ENCODE data around the gene DUSP15. TPM values are rescaled to one million over a fixed set of nuclear protein-coding genes. Genes with fewer than 3 reads are reported as not detected.
"Not testable (repeated sequence)": the region's sequence is repeated elsewhere in the genome, so short reads cannot be mapped to it uniquely, and the experiment has no call there.

The DUSP15 gene, protein sequence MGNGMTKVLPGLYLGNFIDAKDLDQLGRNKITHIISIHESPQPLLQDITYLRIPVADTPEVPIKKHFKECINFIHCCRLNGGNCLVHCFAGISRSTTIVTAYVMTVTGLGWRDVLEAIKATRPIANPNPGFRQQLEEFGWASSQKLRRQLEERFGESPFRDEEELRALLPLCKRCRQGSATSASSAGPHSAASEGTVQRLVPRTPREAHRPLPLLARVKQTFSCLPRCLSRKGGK
- total RNA-seq (1 to 10 TPM in 3 of 4 donors, not detected in 1; 1.7 to 2.6 (median 2.0) TPM), polyA plus RNA-seq (1 to 10 TPM in 1 of 3 donors, under 1 TPM in 1, not detected in 1; 0.60 to 1.2 TPM)

DNA sequence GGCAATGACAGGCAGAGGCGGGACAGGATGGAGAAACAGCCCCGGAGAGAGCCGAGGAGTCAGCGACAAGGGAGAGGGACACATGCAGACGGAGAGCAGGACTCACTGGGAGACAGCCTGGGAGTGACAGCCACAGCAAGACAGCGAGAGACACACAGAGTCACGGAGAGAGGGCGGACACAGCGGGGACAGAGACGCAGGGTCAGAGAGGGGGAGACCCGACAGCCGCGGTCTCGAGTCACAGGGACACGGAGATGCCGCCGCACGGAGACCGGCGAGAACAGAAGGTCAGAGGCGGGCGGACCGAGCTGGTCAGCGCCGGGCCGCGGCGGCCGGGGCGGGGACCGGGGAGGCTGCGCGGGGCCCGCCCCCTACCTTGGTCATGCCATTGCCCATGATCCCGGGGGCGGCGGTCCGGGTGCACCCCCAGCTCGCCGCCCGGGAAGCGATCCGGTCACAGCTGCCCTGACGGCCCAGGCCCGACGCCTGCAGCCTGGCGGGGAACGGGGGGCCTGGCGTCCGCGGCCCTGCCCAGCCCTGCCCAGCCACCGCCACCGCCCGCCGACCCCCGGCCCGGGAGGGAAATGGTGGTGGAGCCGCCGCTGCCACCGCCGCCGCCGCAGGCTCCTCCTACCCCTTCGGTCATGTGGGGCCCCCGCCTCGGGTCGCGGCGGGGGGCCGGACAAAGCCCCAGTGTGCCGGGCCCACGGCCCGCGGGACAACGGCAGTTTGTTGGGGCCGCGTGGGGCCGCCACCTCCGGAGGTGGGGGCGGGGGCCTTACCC is at the start of gene DUSP15, which contains the start of gene TTLL9:
Gene DUSP15, minus strand, starts transcription at position 586 of the 784 bp plus-strand sequence. Its CDS starts 190 bp downstream, at position 396.
Gene TTLL9, plus strand, starts transcription at position 693 of the 784 bp plus-strand sequence. CDS start 493 bp downstream, outside the sequence.
- intact Hi-C loops (cut with DNase I): no loop called here
- peak within 1 kb of the TSS; percentile 31 to 81 (median 65) for H3K4me3 ChIP-seq
- H3K27me3 ChIP-seq: peaks cover 4 to 19% (median 14%) of the 10 kb centered on the region in 3 donors
- DNase-seq: no peak
- 1% methylated on average over 80 of the region's 80 CpGs for WGBS, 2 donors
- H3K36me3 ChIP-seq: no peaks in the 10 kb centered on the region
- peak within 1 kb of the TSS; percentile 41 to 48 (median 43) for H3K27ac ChIP-seq
- H3K4me1 ChIP-seq: peaks cover 0 to 21% (median 17%) of the 10 kb centered on the region in 4 donors
- TF ChIP-seq, protein P1, sequence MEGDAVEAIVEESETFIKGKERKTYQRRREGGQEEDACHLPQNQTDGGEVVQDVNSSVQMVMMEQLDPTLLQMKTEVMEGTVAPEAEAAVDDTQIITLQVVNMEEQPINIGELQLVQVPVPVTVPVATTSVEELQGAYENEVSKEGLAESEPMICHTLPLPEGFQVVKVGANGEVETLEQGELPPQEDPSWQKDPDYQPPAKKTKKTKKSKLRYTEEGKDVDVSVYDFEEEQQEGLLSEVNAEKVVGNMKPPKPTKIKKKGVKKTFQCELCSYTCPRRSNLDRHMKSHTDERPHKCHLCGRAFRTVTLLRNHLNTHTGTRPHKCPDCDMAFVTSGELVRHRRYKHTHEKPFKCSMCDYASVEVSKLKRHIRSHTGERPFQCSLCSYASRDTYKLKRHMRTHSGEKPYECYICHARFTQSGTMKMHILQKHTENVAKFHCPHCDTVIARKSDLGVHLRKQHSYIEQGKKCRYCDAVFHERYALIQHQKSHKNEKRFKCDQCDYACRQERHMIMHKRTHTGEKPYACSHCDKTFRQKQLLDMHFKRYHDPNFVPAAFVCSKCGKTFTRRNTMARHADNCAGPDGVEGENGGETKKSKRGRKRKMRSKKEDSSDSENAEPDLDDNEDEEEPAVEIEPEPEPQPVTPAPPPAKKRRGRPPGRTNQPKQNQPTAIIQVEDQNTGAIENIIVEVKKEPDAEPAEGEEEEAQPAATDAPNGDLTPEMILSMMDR (IDR thresholded peaks at IDR 0.05): no peak
- TF ChIP-seq EP300 (IDR thresholded peaks at IDR 0.05): no peak
- TF ChIP-seq POLR2AphosphoS5 (IDR thresholded peaks at IDR 0.05): peak in 1 of 4 donors; percentile 50
- no peaks in the 10 kb centered on the region for H3K9me3 ChIP-seq

DNA sequence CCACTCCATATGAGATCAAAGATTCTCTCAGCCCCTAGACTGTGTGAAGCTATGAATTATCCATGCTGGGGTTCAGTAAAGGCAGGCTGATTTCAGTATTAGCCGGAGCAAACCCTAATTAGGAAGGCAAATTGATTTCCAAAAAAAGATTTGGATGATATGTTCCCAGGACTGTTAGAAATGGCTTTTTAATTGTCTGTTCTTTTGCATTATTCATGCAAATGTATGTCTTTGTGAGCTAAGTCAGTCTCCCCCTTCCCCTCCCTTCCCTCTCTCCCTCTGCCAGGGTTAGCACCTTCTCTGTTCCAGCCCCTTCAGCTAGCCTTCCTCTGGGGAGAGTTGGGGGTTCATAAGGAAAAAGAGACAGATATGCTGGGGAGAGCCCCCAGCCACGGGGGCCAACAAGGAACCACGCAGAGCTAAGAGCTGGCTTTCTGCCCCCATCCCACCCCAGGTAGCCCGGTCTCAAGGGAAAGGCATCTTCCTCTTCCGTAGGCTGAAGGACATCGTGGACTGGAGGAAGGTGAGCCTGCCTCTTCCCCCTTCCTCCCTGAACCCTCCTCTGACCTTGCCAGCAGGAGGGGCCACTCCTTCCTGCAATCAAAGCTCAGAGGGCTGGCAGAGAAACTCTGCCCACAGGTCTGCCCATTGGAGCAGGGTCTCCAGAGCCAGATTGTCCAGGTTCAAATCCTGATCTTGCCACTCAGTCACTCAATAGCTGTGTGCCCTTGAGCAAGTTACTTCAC is 49.3 kb upstream of the DUSP15 start:
- Histone ChIP-seq H3K36me3 (no peaks in the 10 kb centered on the region), H3K27me3 (peaks cover 0 to 16% (median 0%) of the 10 kb centered on the region in 3 donors), H3K4me1 (peaks cover 0 to 11% (median 4%) of the 10 kb centered on the region in 4 donors), H3K4me3 (no peak overlapping the region), H3K27ac (no peak overlapping the region), H3K9me3 (no peaks in the 10 kb centered on the region)
- intact Hi-C loops (cut with DNase I): no loop called here
- 67 to 68% methylated on average over 6 of the region's 6 CpGs for WGBS, 2 donors
- DNase-seq: peak; percentile 29
- TF ChIP-seq EP300 (IDR thresholded peaks at IDR 0.05) (no peak), POLR2A (IDR thresholded peaks at IDR 0.05) (no peak), POLR2AphosphoS5 (IDR thresholded peaks at IDR 0.05) (no peak)
- TF ChIP-seq, protein P1 (IDR thresholded peaks at IDR 0.05): no peak

DNA sequence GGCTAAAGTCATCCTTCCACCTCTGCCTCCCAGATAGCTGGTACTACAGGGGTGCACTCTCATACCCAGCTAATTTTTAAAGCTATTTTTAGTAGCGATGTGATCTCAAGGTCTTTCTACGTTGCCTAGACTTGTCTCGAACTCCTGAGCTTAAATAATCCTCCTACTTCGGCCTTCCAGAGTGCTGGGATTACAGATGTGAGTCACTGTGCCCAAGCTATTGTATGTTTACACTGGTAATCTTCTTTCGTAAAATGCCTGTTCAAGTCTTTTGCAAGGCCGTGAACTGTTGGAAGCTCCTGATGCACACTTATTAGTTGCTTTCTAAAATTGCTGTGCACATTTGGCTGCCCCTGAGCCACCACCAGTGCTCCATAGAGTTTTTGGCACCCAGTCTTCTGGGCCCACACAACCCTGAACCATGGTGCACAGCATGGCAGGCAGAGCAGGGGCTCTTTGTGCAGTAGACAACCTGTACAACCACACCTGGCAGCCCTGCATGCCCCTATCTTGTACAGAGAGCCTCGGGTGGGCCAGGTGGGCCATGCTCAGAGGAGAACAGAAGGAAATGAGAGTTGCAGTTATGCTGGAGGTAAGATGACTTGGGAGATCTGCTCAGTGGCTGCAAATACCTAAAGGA is 48.3 kb upstream of the DUSP15 start:
- WGBS, 2 donors: 68 to 81% methylated on average over 7 of the region's 7 CpGs
- intact Hi-C loops (cut with DNase I): no loop called here

DNA sequence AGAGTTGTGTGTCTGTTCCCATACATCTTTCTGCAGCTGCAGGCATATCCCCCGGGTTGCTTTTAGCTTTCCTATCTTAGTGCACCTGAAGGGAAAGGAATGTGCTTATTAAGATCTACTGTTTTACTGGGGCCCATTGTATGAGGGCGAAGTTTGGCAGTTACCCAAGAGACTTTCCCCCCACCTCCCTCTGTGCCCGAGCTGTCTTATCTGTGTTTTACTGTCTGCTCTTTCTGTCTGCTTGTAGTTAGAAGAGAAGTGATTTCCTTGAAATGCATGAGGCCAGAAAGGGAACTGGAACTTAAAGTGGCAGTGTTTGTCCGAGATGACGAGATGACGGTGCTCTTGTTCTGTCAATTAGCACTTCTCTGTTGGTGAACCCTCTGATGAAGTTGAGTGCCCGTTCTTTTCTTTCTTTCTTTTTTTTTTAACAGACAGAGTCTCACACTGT is 47.7 kb upstream of the DUSP15 start:
- H3K27me3 ChIP-seq; intact Hi-C loops (cut with DNase I): not testable (repeated sequence)
- DNase-seq: peak; percentile 1

More for the DNA sequence above, 48.3 kb upstream of the DUSP15 start:
- H3K4me1 ChIP-seq: peaks cover 0 to 11% (median 4%) of the 10 kb centered on the region in 4 donors
- no peaks in the 10 kb centered on the region for H3K36me3 ChIP-seq
- H3K9me3 ChIP-seq: no peaks in the 10 kb centered on the region
- no peak overlapping the region for H3K4me3 ChIP-seq
- no peak for TF ChIP-seq POLR2AphosphoS5 (IDR thresholded peaks at IDR 0.05)
- H3K27me3 ChIP-seq: peaks cover 0 to 8% (median 0%) of the 10 kb centered on the region in 3 donors
- DNase-seq: peak; percentile 13
- H3K27ac ChIP-seq: no peak overlapping the region

DNA sequence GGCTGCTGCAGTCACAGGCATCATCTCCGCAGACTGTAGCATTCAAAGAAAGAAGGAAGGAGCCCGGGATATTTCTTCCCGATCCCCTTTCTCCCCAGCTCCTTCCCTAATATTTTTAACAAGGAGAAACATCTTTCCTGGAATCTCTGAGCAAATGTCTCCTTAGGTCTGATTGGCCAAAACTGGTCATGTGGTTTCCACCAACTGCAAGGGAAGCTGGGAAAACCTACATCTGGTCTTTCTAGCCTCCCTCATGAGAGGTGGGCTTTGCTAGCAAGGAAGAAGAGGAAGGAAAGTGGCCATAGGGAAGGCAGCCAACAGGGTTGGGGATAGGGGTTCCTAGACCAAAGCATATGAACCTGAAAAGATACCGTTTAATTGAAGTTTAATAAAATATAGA is 46.4 kb upstream of the DUSP15 start:
- TF ChIP-seq POLR2A (IDR thresholded peaks at IDR 0.05) (no peak), EP300 (IDR thresholded peaks at IDR 0.05) (no peak), POLR2AphosphoS5 (IDR thresholded peaks at IDR 0.05) (no peak)
- TF ChIP-seq, protein P1 (IDR thresholded peaks at IDR 0.05): no peak
- H3K27ac ChIP-seq: no peak overlapping the region
- H3K4me1 ChIP-seq: peaks cover 0 to 11% (median 4%) of the 10 kb centered on the region in 4 donors
- no peak overlapping the region for H3K4me3 ChIP-seq
- DNase-seq: no peak
- WGBS, 2 donors: 84 to 89% methylated on average over 4 of the region's 4 CpGs
- H3K27me3 ChIP-seq: peaks cover 0 to 7% (median 0%) of the 10 kb centered on the region in 3 donors
- H3K9me3 ChIP-seq: no peaks in the 10 kb centered on the region
- intact Hi-C loops (cut with DNase I): no loop called here
- H3K36me3 ChIP-seq: no peaks in the 10 kb centered on the region

More for the DNA sequence above, 47.7 kb upstream of the DUSP15 start:
- not testable (repeated sequence) for H3K27ac ChIP-seq, H3K36me3 ChIP-seq, H3K4me3 ChIP-seq, H3K9me3 ChIP-seq
- peaks cover 0 to 11% (median 4%) of the 10 kb centered on the region in 4 donors for H3K4me1 ChIP-seq
- 7 to 10% methylated on average over 7 of the region's 7 CpGs for WGBS, 2 donors

Measured in sigmoid colon (tissue), 7 donors.